ENCODE data around the gene MCUB.
"Not testable (repeated sequence)": the region's sequence is repeated elsewhere in the genome, so short reads cannot be mapped to it uniquely, and the experiment has no call there.

MCUB gene

GRCh38 chr4:109671350-109671749 is 111.3 kb downstream of the MCUB start:
- no peak overlapping the region for H3K9ac ChIP-seq (ENCODE audit: low read depth, low read length)
- H3K36me3 ChIP-seq (ENCODE audit: insufficient read depth, low read length) = no peaks in the 10 kb centered on the region
- no peaks in the 10 kb centered on the region for H3K9me3 ChIP-seq (replicated peaks; ENCODE audit: low read length)
- H3K4me2 ChIP-seq (ENCODE audit: low read length) = no peak overlapping the region
- H3K27me3 ChIP-seq (ENCODE audit: control insufficient read depth, insufficient read depth, low read length) = no peaks in the 10 kb centered on the region
- H3K4me3 ChIP-seq (ENCODE audit: low read length) = no peak overlapping the region
- H3K4me1 ChIP-seq (ENCODE audit: control insufficient read depth, insufficient read depth, low read length) = no peaks in the 10 kb centered on the region

DNA sequence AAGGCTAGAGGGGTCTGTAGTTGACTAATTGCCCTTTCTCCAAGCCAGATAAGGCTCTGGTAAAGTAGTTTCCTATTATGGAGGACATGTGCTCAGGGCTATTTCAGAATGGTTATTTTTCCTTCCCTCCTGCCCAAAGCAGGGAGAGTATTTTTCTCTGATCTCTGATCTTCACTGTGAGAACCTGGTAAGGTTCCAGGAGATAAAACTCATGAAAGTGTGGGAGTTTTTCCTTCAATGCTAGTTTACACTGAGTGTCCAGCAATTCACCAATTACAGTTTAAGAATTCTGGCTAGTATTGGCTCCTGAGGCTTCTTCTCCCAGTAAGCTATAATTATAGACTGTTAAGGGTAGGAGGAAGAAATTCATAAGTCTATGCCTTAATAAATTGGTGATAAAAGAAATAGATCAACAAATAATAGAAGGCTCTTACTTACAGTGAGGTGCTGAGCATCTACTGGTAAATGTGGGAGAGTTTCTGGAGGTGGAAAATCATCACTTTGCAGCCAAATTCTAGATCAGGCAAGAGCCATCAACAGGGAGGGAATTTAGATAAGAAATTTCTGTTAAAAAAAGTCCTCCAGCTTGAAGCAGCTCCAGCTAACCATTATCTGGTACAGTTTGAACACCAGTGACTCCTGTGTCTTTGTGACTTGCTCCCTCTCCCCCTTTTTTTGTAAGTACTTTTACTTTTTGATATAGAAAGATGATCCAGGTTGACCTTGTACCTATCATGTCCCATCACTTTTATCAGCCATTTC is 112.3 kb downstream of the MCUB start:
- no peaks in the 10 kb centered on the region for H3K36me3 ChIP-seq (ENCODE audit: insufficient read depth, low read length)
- H3K4me3 ChIP-seq (ENCODE audit: low read length) = no peak overlapping the region
- H3K27me3 ChIP-seq (ENCODE audit: control insufficient read depth, insufficient read depth, low read length) = no peaks in the 10 kb centered on the region
- no peaks in the 10 kb centered on the region for H3K9me3 ChIP-seq (replicated peaks; ENCODE audit: low read length)
- H3K9ac ChIP-seq (ENCODE audit: low read depth, low read length) = no peak overlapping the region
- no peak overlapping the region for H3K4me2 ChIP-seq (ENCODE audit: low read length)
- no peaks in the 10 kb centered on the region for H3K4me1 ChIP-seq (ENCODE audit: control insufficient read depth, insufficient read depth, low read length)

DNA sequence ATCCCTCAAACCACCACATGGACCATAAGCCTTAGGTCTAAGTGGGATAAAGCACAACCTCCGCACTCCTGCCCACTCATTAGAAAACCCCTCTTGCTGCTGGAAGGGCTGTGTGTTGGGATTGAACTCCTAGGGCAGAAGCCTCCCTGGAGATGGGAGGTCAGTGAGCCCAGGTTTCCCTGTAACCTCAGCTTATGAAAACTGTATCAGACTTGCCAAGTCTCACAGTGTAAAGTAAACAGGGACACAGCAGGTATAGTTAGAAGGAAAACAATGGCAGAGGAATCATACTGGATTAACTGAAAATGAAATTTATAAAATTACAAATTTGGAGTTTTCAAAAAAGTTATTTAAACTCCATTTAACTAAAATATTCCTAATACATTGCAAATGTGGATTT is 113.3 kb downstream of the MCUB start:
- Histone ChIP-seq H3K9me3 (replicated peaks; ENCODE audit: low read length) (no peaks in the 10 kb centered on the region), H3K4me3 (ENCODE audit: low read length) (no peak overlapping the region), H3K27me3 (ENCODE audit: control insufficient read depth, insufficient read depth, low read length) (no peaks in the 10 kb centered on the region), H3K4me1 (ENCODE audit: control insufficient read depth, insufficient read depth, low read length) (no peaks in the 10 kb centered on the region), H3K36me3 (ENCODE audit: insufficient read depth, low read length) (no peaks in the 10 kb centered on the region), H3K4me2 (ENCODE audit: low read length) (no peak overlapping the region), H3K9ac (ENCODE audit: low read depth, low read length) (no peak overlapping the region)

DNA sequence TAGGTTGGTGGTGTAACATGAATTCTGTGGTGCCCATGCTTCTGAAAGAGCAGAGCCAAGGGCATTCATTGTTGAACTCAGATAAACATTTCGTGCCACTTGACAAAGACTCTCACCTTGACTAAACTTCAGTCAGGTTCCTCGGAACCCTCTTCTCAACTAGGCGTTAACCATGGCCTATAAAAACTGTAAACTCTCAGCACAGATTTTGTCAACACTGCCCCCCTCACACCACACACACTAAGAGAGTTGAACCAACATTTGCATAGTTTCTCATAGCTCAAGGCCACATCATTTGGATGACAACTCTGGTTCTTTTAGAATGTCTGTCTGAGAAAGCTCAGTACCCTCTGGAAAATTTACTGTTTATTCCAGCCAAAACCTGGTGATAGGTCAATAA is 115.1 kb downstream of the MCUB start:
- Histone ChIP-seq H3K27me3 (ENCODE audit: control insufficient read depth, insufficient read depth, low read length) (no peaks in the 10 kb centered on the region), H3K4me3 (ENCODE audit: low read length) (no peak overlapping the region)

DNA sequence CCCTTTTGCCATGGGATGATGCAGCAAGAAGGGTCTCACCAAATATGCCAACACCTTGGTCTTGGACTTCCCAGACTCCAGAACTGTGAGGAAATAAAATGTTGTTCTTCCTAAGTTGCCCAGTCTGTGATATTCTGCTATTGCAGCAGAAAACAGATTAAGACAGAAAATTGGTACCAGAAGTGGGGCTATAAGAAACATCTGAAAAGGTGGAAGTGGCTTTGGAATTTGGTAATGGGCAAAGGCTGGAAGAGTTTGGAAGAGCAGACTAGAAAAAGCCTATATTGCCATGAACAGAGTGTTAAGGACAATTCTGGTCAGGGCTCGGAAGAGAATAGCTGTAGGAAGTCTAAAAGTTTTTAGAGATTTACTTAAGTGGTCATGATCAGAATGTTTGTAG is 115.8 kb downstream of the MCUB start:
- Histone ChIP-seq H3K4me3 (ENCODE audit: low read length) (no peak overlapping the region), H3K9ac (ENCODE audit: low read depth, low read length) (no peak overlapping the region), H3K9me3 (replicated peaks; ENCODE audit: low read length) (no peaks in the 10 kb centered on the region), H3K4me2 (ENCODE audit: low read length) (no peak overlapping the region), H3K36me3 (ENCODE audit: insufficient read depth, low read length) (no peaks in the 10 kb centered on the region), H3K27me3 (ENCODE audit: control insufficient read depth, insufficient read depth, low read length) (no peaks in the 10 kb centered on the region), H3K4me1 (ENCODE audit: control insufficient read depth, insufficient read depth, low read length) (no peaks in the 10 kb centered on the region)

More for the DNA sequence above, 115.1 kb downstream of the MCUB start:
- no peak overlapping the region for H3K4me2 ChIP-seq (ENCODE audit: low read length)
- no peaks in the 10 kb centered on the region for H3K4me1 ChIP-seq (ENCODE audit: control insufficient read depth, insufficient read depth, low read length)
- no peak overlapping the region for H3K9ac ChIP-seq (ENCODE audit: low read depth, low read length)
- no peaks in the 10 kb centered on the region for H3K36me3 ChIP-seq (ENCODE audit: insufficient read depth, low read length)
- no peaks in the 10 kb centered on the region for H3K9me3 ChIP-seq (replicated peaks; ENCODE audit: low read length)

- Histone ChIP-seq H3K4me1 (ENCODE audit: control insufficient read depth, insufficient read depth, low read length) (no peaks in the 10 kb centered on the region), H3K9me3 (replicated peaks; ENCODE audit: low read length) (no peaks in the 10 kb centered on the region), H3K4me2 (ENCODE audit: low read length) (no peak overlapping the region)
These were observed 116.8 kb downstream of the MCUB start for GRCh38 chr4:109676886-109677285.

GRCh38 chr4:109678472-109678871 is 118.4 kb downstream of the MCUB start:
- not testable (repeated sequence) for H3K4me2 ChIP-seq (ENCODE audit: low read length); H3K9me3 ChIP-seq (replicated peaks; ENCODE audit: low read length); H3K9ac ChIP-seq (ENCODE audit: low read depth, low read length); H3K4me3 ChIP-seq (ENCODE audit: low read length); H3K36me3 ChIP-seq (ENCODE audit: insufficient read depth, low read length); H3K27me3 ChIP-seq (ENCODE audit: control insufficient read depth, insufficient read depth, low read length); H3K4me1 ChIP-seq (ENCODE audit: control insufficient read depth, insufficient read depth, low read length)

More at GRCh38 chr4:109676886-109677285, 116.8 kb downstream of the MCUB start:
- Histone ChIP-seq H3K36me3 (ENCODE audit: insufficient read depth, low read length) (no peaks in the 10 kb centered on the region), H3K9ac (ENCODE audit: low read depth, low read length) (no peak overlapping the region), H3K27me3 (ENCODE audit: control insufficient read depth, insufficient read depth, low read length) (no peaks in the 10 kb centered on the region), H3K4me3 (ENCODE audit: low read length) (no peak overlapping the region)

GRCh38 chr4:109678925-109679324 is 118.9 kb downstream of the MCUB start:
- not testable (repeated sequence) for H3K4me1 ChIP-seq (ENCODE audit: control insufficient read depth, insufficient read depth, low read length); H3K27me3 ChIP-seq (ENCODE audit: control insufficient read depth, insufficient read depth, low read length); H3K9ac ChIP-seq (ENCODE audit: low read depth, low read length); H3K4me3 ChIP-seq (ENCODE audit: low read length); H3K36me3 ChIP-seq (ENCODE audit: insufficient read depth, low read length); H3K9me3 ChIP-seq (replicated peaks; ENCODE audit: low read length); H3K4me2 ChIP-seq (ENCODE audit: low read length)

DNA sequence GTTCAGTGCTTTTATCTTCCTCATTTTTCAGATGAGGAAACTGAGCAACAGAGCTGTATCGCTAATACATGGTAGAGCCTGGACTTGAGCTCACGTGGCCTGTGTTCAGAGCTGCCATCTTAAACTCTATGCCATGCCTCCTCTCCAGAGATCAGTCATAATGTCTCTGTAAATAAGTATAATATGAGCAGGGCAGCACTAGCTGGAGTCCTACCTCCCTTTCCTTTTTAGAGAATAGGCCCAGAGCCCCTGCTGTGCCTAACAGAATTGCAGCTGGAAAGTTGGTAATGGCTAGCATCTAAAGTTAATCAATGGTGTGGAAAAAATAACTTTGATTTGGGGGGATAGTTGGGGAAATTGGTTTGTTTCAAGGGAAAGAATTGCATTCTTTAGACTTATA is 122.8 kb downstream of the MCUB start:
- no peak overlapping the region for H3K4me3 ChIP-seq (ENCODE audit: low read length)
- no peaks in the 10 kb centered on the region for H3K9me3 ChIP-seq (replicated peaks; ENCODE audit: low read length)
- H3K4me2 ChIP-seq (ENCODE audit: low read length) = no peak overlapping the region
- no peak overlapping the region for H3K9ac ChIP-seq (ENCODE audit: low read depth, low read length)
- H3K4me1 ChIP-seq (ENCODE audit: control insufficient read depth, insufficient read depth, low read length) = no peaks in the 10 kb centered on the region
- peaks cover 4% of the 10 kb centered on the region for H3K36me3 ChIP-seq (ENCODE audit: insufficient read depth, low read length)
- no peaks in the 10 kb centered on the region for H3K27me3 ChIP-seq (ENCODE audit: control insufficient read depth, insufficient read depth, low read length)

DNA sequence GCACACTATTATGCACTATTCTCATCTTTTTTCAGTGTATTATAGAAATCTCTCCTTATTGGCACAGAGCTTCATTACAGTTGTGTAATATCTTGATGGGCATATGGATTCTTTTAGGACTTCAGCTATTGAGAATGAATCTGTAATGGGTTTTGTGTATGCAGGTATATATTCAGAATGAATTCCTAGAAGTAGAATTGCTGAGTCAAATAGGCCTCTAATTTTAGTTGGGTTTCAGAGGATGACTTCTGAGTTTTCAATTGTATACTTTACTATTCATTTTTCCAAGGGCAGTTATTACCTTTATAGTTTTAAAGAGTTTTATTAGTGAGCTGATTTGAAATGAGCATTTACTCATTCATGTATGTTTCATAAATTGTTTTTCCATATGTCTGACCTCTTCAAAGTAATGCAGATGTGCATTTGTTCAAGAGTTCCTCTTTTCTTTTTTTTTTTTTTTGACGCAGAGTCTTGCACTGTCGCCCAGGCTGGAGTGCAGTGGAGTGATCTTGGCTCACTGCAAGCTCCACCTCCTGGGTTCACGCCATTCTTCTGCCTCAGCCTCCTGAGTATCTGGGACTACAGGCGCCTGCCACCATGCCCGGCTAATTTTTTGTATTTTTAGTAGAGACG is 123.7 kb downstream of the MCUB start:
- Histone ChIP-seq H3K9ac (ENCODE audit: low read depth, low read length) (no peak overlapping the region), H3K4me2 (ENCODE audit: low read length) (no peak overlapping the region), H3K4me3 (ENCODE audit: low read length) (no peak overlapping the region), H3K36me3 (ENCODE audit: insufficient read depth, low read length) (peaks cover 4% of the 10 kb centered on the region), H3K27me3 (ENCODE audit: control insufficient read depth, insufficient read depth, low read length) (no peaks in the 10 kb centered on the region), H3K4me1 (ENCODE audit: control insufficient read depth, insufficient read depth, low read length) (no peaks in the 10 kb centered on the region), H3K9me3 (replicated peaks; ENCODE audit: low read length) (no peaks in the 10 kb centered on the region)

DNA sequence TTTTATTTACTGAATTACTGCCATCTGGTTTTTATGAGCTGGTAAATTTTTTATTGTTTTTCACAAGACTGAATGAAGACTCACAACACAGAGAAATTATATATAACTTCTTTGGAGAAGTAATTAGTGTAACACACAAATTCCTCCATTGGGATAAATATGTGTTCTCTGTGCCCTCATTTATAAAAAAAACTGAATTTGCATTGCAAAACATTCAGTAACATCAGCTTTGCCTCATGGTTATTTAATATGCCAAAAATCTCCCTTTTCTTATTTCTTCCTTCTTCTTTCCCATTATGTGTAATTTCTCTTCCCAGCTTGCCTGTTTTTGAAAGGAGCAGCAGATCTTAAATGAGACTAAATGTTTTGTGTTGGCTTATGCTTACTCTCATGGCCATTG is 124.7 kb downstream of the MCUB start:
- H3K27me3 ChIP-seq (ENCODE audit: control insufficient read depth, insufficient read depth, low read length) = no peaks in the 10 kb centered on the region
- H3K9ac ChIP-seq (ENCODE audit: low read depth, low read length) = no peak overlapping the region
- H3K36me3 ChIP-seq (ENCODE audit: insufficient read depth, low read length) = peaks cover 4% of the 10 kb centered on the region
- no peaks in the 10 kb centered on the region for H3K9me3 ChIP-seq (replicated peaks; ENCODE audit: low read length)
- H3K4me2 ChIP-seq (ENCODE audit: low read length) = no peak overlapping the region
- no peaks in the 10 kb centered on the region for H3K4me1 ChIP-seq (ENCODE audit: control insufficient read depth, insufficient read depth, low read length)
- no peak overlapping the region for H3K4me3 ChIP-seq (ENCODE audit: low read length)

Data from skeletal muscle satellite cell (primary cell).